HG03457 (cell line): ENCODE results near the gene IPO9.
A peak's percentile ranks its signal among the peaks of the same experiment; 100 is the strongest.

Source experiments
- ATAC-seq: cut with Tn5 transposase; IDR thresholded peaks from one replicate; pipeline ENCODE4 v1.9.1; 2021; ENCODE audit warnings: moderate number of reproducible peaks; ENCODE audit not compliant: unreplicated experiment

The IPO9 gene

GRCh38 chr1:201828820-201829774 is at the start of gene IPO9:
TSS of gene IPO9 (plus strand) at chr1:201829157. CDS start at chr1:201829210, 53 bp downstream.
- ATAC-seq, result peak; percentile 72

DNA sequence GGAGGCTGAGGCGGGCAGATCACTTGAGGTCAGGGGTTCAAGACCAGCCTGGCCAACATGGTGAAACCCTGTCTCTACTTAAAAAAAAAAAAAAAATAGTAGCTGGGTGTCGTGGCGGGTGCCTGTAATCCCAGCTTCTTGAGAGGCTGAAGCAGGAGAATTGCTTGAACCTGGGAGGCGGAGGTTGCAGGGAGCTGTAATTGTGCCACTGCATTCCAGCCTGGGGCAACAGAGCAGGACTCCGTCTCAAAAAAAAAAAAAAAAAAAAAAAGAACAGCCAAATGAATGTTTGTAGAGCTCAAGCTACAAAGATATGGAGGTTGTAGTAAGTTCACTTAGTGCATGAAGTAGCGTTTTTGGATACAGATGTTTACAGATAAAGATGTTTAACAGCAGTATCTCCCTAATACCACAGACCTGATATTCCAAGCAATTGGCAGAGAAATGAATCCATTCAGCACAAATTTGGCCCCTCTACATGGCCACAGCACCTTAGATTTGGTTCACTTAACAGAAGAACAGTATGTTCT is 49.5 kb upstream of the IPO9 start:
- ATAC-seq, result no peak

GRCh38 chr1:201780952-201781351 is 48.0 kb upstream of the IPO9 start:
- no peak for ATAC-seq

- no peak for ATAC-seq
Measured at GRCh38 chr1:201781437-201781836, 47.5 kb upstream of the IPO9 start.

DNA sequence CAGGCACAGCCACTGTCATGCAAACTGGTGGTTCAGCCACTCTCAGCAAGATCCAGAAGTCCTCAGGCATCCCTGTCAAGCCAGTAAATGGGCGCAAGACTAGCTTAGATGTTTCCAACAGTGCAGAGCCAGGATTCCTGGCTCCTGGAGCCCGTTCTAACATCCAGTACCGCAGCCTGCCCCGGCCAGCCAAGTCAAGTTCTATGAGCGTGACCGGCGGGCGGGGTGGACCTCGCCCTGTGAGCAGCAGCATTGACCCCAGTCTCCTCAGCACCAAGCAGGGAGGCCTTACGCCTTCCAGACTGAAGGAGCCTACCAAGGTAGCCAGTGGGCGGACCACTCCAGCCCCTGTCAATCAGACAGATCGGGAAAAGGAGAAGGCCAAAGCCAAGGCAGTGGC is 46.6 kb upstream of the IPO9 start:
- ATAC-seq, result no peak

DNA sequence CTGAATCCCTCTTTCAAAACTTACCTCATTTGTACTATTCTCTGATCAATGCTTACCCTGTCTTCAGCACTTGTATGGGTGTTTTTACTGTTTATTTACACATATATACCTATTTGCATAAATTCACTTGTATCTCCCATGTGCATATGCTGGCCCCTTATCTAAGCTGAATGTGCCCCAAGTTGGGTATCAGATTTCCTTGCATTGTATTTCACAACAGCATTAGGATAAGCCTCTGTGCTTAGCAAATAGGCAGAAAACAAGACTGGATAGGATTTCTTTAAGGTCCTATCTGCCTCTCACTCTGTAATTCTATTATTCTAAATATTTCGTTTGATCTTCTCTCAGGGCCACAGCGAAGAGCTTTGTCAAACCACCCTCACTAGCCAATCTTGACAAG is 45.9 kb upstream of the IPO9 start:
- ATAC-seq, result no peak

- no peak for ATAC-seq
Measured at GRCh38 chr1:201783572-201783971, 45.4 kb upstream of the IPO9 start.

GRCh38 chr1:201785291-201785690 is 43.7 kb upstream of the IPO9 start:
- no peak for ATAC-seq

- ATAC-seq, result no peak
Measured at GRCh38 chr1:201786824-201787223, 42.1 kb upstream of the IPO9 start.

- ATAC-seq, result no peak
Measured at GRCh38 chr1:201788296-201788695, 40.7 kb upstream of the IPO9 start.

GRCh38 chr1:201789245-201789644 is 39.7 kb upstream of the IPO9 start:
- ATAC-seq, result no peak

DNA sequence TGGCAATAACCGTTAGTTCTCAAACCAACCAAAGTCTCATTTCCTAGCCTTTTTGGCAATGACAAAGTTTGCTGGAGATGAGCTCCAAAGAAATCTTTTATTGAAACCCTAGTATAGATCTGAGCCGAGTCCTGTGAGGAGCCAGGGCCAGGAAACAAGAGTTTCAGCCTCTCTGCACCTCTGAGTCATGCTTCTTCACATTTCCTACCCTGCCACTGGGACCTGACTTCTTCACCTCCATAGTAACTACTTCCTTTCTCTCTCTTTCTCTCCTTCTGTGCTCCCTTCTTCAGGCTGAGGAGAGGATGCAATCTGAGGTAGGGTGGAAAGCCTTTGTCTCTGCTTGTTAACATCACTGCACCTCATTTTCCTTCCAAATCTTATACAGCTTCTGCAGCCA is 38.7 kb upstream of the IPO9 start:
- no peak for ATAC-seq

GRCh38 chr1:201791051-201791778 is 37.7 kb upstream of the IPO9 start:
- ATAC-seq, result no peak

DNA sequence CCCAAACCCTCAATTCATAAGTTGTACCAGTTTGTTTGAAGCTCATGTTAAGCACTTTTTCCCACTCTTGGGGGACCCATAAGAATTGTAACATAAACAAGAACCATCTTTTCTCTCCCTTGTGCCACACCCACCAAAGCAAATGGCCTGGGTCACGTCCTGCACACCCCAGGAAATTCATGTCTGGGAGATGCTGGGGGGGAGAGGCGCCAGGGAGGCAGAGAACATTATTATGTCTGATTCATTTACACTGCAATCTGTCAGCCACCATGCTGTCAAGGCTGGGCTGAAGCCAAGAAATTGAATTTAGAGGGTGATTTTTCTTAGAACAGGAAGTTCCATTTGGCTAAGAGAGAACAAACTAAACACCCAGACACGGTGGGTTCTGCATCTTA is 37.2 kb upstream of the IPO9 start:
- ATAC-seq, result no peak

DNA sequence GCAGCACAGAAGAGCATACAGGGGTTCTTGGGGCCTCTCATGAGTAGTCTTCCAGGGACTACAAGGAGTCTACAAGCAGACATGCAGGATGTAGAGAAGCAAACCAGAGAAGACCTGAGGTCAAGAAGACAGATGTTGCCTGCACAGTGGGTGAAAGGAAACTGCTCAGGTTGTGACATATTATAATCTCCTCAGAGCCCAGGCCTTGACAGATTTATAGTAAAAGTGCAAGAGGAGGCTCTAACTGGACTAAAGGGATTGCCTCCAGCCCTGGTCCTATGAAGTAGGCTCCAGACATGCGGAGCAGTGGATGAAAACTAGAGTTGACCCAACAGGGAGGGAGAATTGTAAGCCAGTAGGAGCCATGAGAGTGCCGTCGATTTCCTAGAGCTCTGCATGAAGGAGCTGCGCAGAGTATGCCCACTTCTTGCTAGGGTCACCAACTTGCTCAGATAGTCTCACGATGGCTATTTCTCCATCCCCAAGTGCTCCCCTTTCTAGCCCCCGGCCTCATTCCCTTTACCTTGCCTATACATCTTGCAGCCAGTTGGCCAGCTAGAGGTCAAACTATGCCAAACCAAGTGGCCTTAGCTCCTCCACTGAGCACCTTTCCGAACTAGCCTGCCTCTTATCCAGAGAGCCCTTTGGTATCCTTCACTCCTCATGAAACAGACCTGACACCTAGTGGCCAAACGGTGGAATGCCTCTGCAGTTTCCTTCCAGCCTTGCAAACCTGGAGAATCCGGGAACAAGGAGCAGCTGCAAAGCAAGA is 36.2 kb upstream of the IPO9 start:
- no peak for ATAC-seq

DNA sequence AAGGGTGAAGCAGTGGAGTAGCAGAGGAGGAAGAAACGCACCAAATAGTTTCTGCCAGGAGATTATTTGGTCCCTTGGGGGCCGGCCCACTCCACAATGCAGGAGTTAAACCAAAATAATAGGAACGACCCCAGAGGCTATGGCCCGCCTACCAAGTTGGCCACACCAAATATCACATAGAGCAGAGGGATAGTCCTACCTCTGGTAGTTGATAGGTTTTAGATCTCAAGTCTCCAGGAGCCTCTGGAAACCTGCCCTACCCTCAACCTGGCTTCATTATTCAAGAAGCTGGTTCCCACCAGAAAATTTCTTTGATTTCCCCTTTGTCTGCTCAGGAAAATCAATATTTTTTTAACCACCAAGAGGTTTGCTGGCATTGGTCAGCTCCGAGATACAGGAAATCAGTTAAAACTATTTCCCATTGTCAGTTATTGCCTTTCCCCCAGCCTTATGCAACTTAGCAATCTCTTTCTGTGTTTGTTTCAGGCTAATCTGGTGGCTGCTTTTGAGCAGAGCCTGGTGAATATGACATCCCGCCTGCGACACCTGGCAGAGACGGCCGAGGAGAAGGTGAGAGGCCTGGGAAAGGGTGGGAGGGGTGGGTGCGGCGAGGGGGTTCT is 35.5 kb upstream of the IPO9 start:
- no peak for ATAC-seq

GRCh38 chr1:201795066-201795465 is 33.9 kb upstream of the IPO9 start:
- no peak for ATAC-seq

- no peak for ATAC-seq
Measured at GRCh38 chr1:201800246-201800645, 28.7 kb upstream of the IPO9 start.

DNA sequence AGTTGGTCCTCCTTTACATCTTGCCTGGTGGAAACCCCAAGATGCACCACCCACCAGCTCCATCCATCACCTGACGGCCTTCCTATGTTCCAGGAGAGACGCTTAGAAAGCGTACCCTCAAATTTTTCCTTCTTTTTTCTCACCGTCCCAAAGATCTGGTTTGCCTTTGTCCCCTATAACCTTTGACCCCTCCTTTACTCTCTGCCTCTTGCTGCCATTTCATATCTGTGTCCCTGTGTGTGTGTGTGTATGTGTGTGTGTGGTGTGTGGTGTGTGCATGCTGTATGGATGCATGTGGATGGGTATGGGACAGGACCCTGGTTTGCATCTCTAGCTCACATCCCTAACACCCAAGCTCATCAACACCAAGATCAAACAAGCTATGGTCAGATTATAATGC is 22.2 kb upstream of the IPO9 start:
- no peak for ATAC-seq

GRCh38 chr1:201807958-201808632 is 20.9 kb upstream of the IPO9 start:
- no peak for ATAC-seq
